Measurements from ENCODE around the gene DSTN.

The DSTN gene

DNA sequence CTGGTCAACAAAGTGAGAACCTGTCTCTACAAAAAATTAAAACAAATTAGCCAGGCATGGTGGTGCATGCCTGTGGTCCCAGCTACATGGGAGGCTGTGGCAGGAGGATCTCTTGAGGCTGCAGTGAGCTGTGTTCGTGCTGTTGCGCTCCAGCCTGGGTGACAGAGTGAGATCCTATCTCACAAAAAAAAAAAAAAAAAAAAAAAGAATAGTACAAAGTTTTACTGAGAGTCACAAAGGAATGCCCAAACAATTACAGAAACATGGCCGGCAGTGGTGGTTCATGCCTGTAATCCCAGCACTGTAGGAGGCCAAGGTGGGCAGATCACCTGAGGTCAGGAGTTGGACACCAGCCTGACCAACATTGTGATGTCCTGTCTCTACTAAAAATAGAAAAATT, 14.8 kb upstream of the DSTN start:
- no peak for DNase-seq

DNA sequence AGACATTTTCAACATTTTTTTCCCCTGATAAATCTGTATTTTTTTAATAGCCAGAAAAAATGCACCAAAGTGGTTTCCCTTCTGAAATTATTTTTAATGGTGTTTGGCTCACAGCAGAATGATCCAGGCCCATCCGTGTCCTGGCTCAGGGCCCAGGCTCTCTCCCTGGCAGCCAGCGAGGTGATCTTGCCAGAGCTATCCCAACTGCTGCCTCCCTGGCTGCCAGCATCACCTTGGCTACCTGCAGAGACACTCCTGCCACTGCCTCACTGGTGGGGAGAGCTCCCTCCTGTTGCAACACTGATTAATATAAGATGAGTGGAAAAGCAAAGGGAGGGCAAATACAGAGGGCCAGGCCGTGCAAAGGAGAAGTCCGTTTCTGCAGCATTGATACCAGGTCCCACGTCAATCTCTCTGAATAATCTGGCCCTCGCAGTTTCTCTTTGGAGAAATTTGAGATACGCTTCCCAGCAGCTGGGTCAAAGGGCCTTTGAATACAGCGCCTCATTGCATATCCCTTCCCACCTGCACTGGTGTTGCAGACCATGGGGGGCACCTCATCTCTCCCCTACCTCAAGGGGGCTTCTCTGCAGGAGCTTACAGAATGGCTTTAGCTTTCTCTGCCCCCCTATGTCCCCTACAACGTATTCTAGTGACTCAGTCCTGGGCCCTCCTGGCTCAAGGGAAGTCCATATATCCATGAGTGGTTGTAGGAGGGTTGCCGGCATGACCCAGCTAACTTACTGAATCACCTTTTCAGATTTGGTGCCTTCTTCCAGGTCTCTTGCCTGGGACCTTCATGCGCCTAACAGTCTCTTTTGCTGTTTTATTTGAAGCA, 12.8 kb upstream of the DSTN start:
- DNase-seq, result no peak

DNA sequence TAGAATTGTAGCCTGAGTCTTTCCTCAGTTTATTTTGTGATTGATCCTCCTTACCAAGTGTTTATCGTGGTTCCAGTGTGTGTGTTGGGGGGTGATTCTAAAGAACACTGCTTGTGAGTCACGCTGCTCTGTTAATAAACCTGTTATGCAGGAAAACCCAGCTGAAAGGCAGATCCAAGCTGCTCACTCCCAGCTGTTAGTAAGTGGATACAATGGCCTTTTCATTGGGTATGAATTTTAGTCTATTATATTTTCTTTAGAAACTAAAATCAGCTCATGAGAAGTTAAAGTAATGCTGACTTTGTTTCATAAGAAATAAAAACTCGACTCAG, 12.2 kb upstream of the DSTN start:
- no peak for DNase-seq

DNA sequence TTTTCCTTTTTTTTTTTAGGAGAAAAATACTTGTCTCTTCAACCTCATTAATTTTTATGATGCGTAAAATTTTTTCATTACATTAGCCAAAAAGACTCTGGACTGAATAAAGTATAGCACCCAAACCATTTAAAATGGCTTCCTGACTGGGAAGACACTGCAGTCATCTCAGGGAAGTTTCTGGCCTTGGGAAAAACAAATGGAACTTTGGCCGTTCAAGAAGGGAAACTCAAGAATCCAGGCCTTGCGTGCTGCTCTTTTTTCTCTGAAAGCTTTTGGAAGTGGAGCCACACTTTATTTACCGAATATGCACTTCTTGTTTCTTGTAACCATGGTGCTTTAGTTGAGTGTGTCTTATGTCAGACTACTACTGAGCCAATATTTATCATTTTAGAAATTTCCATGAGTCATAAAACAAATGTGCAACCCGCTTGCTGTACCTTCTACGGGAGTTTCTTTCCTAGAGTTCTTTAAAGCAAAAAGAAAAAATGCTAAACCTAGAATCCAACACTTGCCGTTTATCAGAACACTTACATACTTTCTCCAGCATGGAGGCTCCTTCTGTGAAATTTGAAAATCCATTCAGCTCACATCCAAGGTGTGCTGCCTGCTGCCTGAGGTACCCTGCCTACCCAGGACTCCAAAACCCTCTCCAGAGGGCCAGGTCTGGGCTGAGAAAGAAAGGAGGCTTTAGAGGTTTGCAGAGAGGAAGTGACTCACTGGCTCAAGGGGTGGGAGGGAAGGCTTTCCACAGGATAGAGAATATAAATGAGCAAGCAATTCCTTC, 11.5 kb upstream of the DSTN start:
- DNase-seq, result no peak

DNA sequence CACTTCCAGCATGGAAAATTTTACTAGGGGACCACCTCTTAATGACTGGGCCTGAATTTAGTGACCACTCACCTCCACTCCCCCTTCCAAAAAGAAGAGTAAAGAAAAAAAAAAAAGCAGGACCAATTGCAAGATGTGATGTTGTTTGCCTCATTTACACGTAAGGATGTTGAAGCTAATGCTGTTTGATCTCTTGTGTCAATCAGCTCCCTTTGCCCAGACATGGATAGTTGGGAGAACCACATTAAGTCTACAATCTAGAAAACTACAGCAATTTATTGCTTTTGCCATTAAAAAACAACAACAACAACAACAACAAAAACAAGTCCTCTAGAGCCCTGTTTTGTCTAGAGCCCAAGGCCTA, 11.0 kb upstream of the DSTN start:
- no peak for DNase-seq

GRCh38 chr20:17559338-17559737, 10.5 kb upstream of the DSTN start:
- no peak for DNase-seq

GRCh38 chr20:17560344-17561074, 9.4 kb upstream of the DSTN start:
- DNase-seq, result no peak

- DNase-seq, result no peak
Measured at GRCh38 chr20:17562804-17563305, 7.0 kb upstream of the DSTN start.

DNA sequence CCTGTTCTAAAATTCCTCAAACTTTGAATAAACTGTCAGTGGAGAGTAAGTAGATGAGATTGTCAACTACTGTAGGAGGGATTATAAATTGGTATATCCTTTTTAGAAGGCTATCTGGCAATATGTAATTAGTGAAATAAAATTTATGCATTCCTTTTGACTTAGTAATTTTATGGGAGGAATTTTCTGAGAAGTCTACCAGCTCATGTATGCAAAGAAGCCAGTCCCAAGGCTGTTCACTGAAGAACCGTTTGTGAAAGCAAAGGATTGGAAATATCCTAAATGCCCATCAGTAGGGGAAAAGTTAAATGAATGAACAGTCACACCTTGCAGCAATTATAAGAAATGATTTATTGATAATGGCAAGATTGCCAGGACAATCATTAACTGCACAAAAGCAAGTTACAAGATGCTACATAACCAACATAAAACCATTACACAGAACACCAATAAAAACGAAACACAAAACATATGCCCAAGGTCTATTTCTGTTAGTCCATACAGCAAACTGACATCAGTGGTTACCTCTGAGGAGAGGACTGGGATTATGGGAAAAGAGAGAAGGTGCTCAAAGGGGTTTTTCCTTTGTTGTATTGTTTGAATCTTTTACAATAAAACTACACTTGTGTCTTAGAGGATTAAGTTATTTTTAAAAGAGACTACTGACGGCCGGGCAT, 4.6 kb upstream of the DSTN start:
- DNase-seq, result no peak

GRCh38 chr20:17566345-17566744, 3.5 kb upstream of the DSTN start:
- no peak for DNase-seq

GRCh38 chr20:17568045-17568788, 1.7 kb upstream of the DSTN start:
- no peak for DNase-seq

DNA sequence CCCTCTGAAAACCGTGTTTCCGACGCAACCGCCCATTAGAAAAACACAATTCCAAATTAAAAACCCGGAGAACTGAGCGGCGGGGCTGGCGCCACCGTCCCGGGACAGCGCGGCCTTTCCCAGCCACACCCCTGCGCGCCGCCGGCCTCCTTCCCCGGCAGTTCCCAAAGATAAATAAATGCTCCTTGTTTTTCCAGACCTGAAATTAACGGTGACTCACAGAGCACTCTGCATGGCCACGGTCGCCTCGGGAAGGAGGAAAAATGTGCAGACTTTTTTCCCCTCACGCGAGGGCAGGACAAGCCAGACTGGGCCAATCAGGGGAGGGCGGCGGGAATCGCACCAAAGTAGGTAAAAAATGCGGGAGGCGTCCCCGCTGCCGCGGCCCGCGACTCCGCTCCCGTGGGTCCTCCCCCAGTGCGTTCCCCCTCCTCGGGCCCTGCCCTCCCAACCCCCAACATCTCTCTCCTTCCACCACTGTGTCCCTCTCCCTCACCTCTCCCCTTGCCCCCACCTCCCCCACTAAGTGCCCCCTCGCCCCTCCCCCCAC, 828 bp upstream of the DSTN start:
- no peak for DNase-seq

GRCh38 chr20:17570347-17571152, 675 bp downstream of the DSTN start:
- DNase-seq, result peak; percentile 6

GRCh38 chr20:17571153-17571527, 1.3 kb downstream of the DSTN start:
- no peak for DNase-seq

- DNase-seq, result no peak
Measured at GRCh38 chr20:17572034-17572638, 2.3 kb downstream of the DSTN start.

- no peak for DNase-seq
Measured at GRCh38 chr20:17573463-17573862, 3.6 kb downstream of the DSTN start.

GRCh38 chr20:17576215-17576614, 6.3 kb downstream of the DSTN start:
- no peak for DNase-seq

DNA sequence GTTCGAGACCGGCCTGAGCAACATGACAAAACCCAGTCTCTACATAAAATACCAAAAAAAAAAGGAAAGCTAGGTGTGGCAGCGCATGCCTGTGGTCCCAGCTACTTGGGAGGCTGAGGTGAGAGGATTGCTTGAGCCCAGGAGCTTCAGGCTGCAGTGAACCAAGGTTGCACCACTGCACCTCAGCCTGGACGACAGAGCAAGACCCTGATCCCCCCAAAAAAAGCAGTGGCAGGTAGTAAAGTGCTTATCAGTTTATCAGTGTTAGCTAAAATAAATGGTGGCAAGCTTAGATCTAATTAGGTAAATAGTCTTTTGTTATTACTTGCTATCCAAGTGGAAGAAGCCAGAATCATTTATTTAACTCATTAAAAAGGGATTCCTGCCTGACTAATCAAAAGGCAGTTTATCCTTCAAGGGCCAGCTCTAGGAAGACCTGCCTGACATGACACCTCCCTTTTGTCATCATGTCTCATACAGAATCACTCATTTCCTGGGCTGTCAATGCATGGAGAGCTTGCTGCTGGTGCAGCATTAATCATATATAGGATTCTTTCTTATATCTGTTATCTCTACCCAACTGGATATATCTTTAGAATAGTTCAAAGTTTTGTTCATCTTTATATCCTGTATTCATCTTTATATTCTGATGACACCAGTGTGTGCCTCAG, 9.6 kb downstream of the DSTN start:
- DNase-seq, result no peak

DNA sequence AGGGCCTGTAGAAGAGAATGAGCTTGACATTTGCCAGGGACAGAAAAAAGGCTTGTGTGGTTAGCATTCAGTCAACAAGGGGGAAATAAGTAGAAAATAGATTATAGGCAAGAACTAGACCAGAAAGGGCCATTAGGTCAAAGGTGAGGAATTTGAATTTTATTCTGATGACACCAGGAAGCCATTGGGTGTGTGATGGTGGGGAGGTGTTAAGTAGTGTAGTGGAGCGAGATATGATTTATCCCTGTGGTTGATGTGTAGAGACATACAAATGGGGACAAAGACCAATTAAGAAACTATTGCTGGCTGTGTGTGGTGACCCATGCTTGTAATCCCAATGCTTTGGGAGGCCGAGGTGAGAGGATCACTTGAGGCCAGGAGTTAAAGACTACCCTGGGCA, 11.0 kb downstream of the DSTN start:
- DNase-seq, result no peak

- no peak for DNase-seq
Measured at GRCh38 chr20:17583126-17583525, 13.3 kb downstream of the DSTN start.
